GM12874 (cell line): ENCODE data around the gene RNF224.

Source experiments
- CTCF ChIP-seq: IDR thresholded peaks from 2 replicates; pipeline ENCODE4 v1.5.1; 2011; ENCODE audit warnings: low read depth, mild to moderate bottlenecking, control low read depth, low read length, moderate library complexity; ENCODE audit not compliant: insufficient read depth

RNF224 gene

GRCh38 chr9:137227054-137227852 is at the start of gene RNF224:
Gene RNF224 (plus strand): TSS chr9:137227502. CDS start chr9:137228336, 834 bp downstream.
- peak; percentile 93 for TF ChIP-seq CTCF

DNA sequence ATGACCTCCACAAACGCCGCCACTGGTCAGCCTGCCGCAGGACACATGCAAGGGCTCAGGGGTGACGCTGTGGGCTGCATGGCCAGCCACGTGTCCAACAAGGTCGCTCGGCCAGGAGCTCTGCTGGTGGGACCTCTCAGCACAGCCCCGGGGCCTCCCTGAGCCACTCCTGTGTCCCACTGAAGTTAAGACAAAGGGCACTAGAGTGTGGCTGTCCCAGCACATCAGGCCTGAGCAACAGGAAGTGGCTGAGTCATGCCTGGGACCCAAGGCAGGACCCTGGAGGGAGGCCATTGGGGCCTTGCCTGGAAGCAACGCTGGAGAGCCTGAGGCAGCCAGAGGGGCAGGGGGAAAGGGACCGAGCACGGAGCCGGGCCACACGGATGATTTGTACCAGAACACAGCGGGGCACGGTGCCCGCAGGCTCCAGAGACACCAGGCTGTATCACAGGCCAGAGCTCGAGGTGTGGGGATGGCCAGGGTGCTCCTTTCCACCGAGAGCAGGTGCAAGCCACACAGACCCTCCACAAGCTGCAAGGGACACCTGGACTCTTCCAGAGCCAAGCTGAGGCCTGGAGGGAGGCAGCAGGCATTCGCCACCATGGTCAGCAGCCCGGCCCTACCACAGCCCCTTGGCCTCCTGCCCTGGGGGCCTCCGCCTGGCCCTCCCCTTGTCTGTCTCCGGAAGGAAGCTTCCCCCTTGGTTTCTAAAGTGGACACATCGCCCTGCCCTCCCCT is 48.9 kb upstream of the RNF224 start:
- no peak for TF ChIP-seq CTCF

DNA sequence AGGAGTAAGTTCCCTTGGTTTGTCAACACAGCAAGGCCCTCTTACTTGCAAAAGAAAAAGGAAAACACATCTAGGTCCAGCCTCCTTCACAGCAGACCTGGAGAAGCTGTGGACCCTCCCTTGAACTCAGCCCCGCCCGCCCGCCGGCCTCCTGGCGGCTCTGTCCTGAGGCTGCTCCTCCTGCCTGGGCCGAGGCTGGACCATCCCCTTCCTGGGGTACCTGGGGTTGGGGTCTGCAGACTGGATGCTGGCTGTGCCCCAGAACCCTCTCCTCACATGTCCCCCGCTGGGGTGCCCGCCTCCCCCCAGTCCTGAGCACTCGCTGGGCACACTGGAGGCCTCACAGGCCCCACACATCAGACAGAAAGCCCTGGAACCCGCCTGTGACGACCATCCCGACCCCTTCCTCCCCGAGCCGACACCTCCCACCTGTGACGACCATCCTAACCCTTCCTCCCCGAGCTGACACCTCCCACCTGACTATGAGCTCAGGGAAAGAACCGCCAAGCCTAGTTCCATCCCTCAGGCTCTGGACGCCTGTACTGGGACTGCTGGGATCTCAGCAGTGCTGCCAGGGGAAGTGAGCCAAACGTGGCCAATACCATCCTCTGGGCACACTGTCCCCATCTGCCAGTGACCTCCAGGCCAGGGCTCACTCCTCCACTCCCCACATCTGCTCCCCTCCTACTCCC is 48.2 kb upstream of the RNF224 start:
- TF ChIP-seq CTCF: no peak

DNA sequence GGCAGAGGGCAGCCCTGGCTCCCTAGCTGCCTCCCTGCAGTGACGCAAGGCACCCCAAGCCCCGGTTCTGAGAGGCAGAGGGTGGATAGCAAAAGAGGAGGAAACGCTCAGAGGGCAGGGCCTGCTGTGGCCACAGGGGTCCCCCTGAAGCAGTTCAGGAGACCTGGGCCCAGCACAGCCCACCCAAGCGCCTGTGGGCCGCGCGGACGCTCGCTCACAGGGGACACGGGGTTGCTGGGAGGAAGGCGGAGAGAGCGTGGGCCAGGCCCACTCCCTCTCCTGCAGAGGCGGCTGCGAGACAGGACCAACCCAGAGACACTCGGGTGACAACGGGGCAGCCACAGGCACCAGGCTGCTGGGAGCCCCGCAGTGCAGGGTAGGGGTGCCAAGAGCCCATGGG is 47.5 kb upstream of the RNF224 start:
- no peak for TF ChIP-seq CTCF

DNA sequence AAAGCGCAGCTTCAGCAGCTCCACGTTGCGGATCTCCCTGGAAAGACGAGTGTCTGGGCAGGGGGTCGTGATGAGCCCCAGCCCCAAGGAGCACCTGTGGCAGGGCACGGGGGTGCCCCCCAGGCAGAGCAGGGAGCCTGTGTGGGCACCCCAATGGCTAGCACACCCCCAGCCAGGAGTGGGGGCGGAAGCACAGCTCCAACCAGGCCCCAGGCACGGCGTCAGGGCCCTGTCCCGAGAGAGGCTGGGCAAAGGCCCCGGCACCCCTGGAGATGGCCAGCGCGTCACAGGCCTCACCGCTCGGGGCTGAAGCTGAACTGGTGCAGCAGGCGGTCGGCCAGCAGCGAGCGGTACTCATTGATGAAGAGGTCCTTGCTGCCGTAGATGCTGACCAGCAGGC is 46.8 kb upstream of the RNF224 start:
- no peak for TF ChIP-seq CTCF

- no peak for TF ChIP-seq CTCF
Observed at GRCh38 chr9:137181680-137182079, 45.6 kb upstream of the RNF224 start.

DNA sequence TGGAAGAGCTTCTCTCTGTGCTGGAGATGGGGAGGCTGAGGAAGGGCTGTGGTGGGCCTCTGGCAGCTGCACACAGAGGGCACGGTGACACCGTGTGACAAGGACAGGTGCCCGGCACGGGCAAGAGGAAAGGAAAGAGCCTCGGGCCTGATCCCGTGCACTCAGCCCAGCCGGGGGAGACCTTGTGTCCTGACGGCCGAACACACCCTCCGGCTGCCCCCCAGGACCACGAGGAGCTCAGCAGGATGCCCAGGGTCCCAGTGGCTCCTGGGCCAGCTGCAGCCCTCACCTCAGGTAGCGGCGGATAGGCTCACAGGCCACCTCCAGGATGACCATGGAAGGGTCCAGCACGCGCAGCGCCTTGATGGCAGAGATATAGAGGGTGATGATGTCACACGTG is 44.5 kb upstream of the RNF224 start:
- no peak for TF ChIP-seq CTCF
